ENCODE measurements around the gene ZNF831. TPM values are rescaled to one million over a fixed set of nuclear protein-coding genes. Genes with fewer than 3 reads are reported as not detected.

The ZNF831 gene
- total RNA-seq, 1 experiment from 2014 or later, result 0.04 TPM

DNA sequence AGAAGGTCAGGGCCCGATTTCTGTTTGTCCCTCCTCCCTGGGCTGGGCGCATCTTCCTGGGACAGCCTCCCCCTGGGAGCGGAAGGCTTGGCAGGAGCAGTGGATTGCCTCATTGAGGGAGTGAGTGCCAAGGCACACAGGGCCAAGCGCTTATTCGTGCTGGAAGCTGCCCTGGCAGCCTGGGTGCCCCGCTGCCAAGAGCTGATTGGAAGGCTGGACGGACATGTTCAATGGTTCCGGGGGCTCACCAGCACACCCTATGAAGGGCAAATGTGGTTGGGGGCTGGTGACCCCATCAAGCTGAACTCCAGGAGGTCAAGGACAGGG is 10.3 kb upstream of the ZNF831 start:
- DNase-seq (ENCODE audit: low spot score) (no peak), ATAC-seq (no peak)
- no peaks in the 10 kb centered on the region for H3K9me3 Mint-ChIP-seq
- no peak overlapping the region for H3K4me3 Mint-ChIP-seq
- no peaks in the 10 kb centered on the region for H3K36me3 Mint-ChIP-seq
- POLR2A ChIA-PET, result no interaction called here
- H3K27me3 Mint-ChIP-seq (ENCODE audit: low read depth), result no peaks in the 10 kb centered on the region; the same call in none of the 2 replicates
- H3K4me1 Mint-ChIP-seq, result peaks cover 6% of the 10 kb centered on the region
- H3K27ac Mint-ChIP-seq, result no peak overlapping the region
- CTCF ChIA-PET, result interaction anchor here (1.4 to 1.9 kb wide), 2 partner anchors 54 to 66 kb away, joined by 5 to 7 read pairs; no protein-coding TSS in a partner anchor
- no peak for TF ChIP-seq E2F5 (CRISPR knock-in tag; IDR thresholded peaks at IDR 0.05)
- no peak for TF ChIP-seq E2F4 (CRISPR knock-in tag; IDR thresholded peaks at IDR 0.05; ENCODE audit: borderline replicate concordance, low read depth)
- TF ChIP-seq ZNF396 (CRISPR knock-in tag; IDR thresholded peaks at IDR 0.05; ENCODE audit: borderline replicate concordance), result no peak
- no peak for TF ChIP-seq NR2C2 (CRISPR knock-in tag; IDR thresholded peaks at IDR 0.05)
- TF ChIP-seq MYBL2 (CRISPR knock-in tag; IDR thresholded peaks at IDR 0.05), result no peak
- no peak for TF ChIP-seq ETV6 (CRISPR knock-in tag; IDR thresholded peaks at IDR 0.05)
- TF ChIP-seq ZNF219 (CRISPR knock-in tag; IDR thresholded peaks at IDR 0.05; ENCODE audit: borderline replicate concordance), result no peak
- TF ChIP-seq ZBTB43 (CRISPR knock-in tag; IDR thresholded peaks at IDR 0.05), result no peak
- no peak for TF ChIP-seq GTF2I (CRISPR knock-in tag; conservative IDR thresholded peaks at IDR 0.05)
- TF ChIP-seq, protein P1, sequence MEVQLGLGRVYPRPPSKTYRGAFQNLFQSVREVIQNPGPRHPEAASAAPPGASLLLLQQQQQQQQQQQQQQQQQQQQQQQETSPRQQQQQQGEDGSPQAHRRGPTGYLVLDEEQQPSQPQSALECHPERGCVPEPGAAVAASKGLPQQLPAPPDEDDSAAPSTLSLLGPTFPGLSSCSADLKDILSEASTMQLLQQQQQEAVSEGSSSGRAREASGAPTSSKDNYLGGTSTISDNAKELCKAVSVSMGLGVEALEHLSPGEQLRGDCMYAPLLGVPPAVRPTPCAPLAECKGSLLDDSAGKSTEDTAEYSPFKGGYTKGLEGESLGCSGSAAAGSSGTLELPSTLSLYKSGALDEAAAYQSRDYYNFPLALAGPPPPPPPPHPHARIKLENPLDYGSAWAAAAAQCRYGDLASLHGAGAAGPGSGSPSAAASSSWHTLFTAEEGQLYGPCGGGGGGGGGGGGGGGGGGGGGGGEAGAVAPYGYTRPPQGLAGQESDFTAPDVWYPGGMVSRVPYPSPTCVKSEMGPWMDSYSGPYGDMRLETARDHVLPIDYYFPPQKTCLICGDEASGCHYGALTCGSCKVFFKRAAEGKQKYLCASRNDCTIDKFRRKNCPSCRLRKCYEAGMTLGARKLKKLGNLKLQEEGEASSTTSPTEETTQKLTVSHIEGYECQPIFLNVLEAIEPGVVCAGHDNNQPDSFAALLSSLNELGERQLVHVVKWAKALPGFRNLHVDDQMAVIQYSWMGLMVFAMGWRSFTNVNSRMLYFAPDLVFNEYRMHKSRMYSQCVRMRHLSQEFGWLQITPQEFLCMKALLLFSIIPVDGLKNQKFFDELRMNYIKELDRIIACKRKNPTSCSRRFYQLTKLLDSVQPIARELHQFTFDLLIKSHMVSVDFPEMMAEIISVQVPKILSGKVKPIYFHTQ (CRISPR knock-in tag; IDR thresholded peaks at IDR 0.05), result no peak
- no peak for TF ChIP-seq SMAD3 (CRISPR knock-in tag; IDR thresholded peaks at IDR 0.05; ENCODE audit: borderline replicate concordance)
- TF ChIP-seq ZNF317 (CRISPR knock-in tag; IDR thresholded peaks at IDR 0.05; ENCODE audit: borderline replicate concordance, low read depth), result no peak
- TF ChIP-seq, protein P2, sequence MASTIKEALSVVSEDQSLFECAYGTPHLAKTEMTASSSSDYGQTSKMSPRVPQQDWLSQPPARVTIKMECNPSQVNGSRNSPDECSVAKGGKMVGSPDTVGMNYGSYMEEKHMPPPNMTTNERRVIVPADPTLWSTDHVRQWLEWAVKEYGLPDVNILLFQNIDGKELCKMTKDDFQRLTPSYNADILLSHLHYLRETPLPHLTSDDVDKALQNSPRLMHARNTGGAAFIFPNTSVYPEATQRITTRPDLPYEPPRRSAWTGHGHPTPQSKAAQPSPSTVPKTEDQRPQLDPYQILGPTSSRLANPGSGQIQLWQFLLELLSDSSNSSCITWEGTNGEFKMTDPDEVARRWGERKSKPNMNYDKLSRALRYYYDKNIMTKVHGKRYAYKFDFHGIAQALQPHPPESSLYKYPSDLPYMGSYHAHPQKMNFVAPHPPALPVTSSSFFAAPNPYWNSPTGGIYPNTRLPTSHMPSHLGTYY (CRISPR knock-in tag; IDR thresholded peaks at IDR 0.05), result no peak
- TF ChIP-seq SP1 (CRISPR knock-in tag; conservative IDR thresholded peaks at IDR 0.05), result no peak
- TF ChIP-seq PRDM15 (CRISPR knock-in tag; IDR thresholded peaks at IDR 0.05), result no peak
- no peak for TF ChIP-seq KAT7 (CRISPR knock-in tag; IDR thresholded peaks at IDR 0.05; ENCODE audit: borderline replicate concordance)
- TF ChIP-seq CTCF (IDR thresholded peaks at IDR 0.05), result no peak
- TF ChIP-seq, protein P3, sequence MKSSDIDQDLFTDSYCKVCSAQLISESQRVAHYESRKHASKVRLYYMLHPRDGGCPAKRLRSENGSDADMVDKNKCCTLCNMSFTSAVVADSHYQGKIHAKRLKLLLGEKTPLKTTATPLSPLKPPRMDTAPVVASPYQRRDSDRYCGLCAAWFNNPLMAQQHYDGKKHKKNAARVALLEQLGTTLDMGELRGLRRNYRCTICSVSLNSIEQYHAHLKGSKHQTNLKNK (CRISPR knock-in tag; IDR thresholded peaks at IDR 0.05), result no peak

Data from WTC11 (cell line).